Stimulated activated naive B cell treated with anti-CD40 and anti-IgM and Interleukin-4, amounts not matched to agents 10 μg/mL and 1 μg/mL and 100 μg/mL, for 72 hours (primary cell): Measurements from ENCODE around the gene NT5C2.
"Not testable (repeated sequence)": the region's sequence is repeated elsewhere in the genome, so short reads cannot be mapped to it uniquely, and the experiment has no call there.

Source experiments
- ATAC-seq, 2 donors: fragments of 150-1000 bp; cut with Tn5 transposase; replicated peaks; 2 replicates each; pipeline ENCODE4 v1.10.0; 2021; ENCODE audit warnings: moderate library complexity in 1 of 2
- DNase-seq: peaks from one replicate; pipeline ENCODE4 v3.0.0; 2021
- H3K27ac Mint-ChIP-seq: one replicate; pipeline ENCODE4 v1.8.0; 2022; ENCODE audit warnings: mild to moderate bottlenecking, mixed read lengths
- H3K27me3 Mint-ChIP-seq, 2 donors: one replicate each; pipeline ENCODE4 v1.8.0; 2022; ENCODE audit warnings: mixed read lengths in 2 of 2
- H3K36me3 Mint-ChIP-seq, 2 donors: one replicate each; pipeline ENCODE4 v1.8.0; 2022; ENCODE audit warnings: mixed read lengths in 2 of 2, mild to moderate bottlenecking in 1 of 2
- H3K4me1 Mint-ChIP-seq, 2 donors: one replicate each; pipeline ENCODE4 v1.8.0; 2022; ENCODE audit warnings: mixed read lengths in 2 of 2, mild to moderate bottlenecking in 1 of 2
- H3K4me3 Mint-ChIP-seq, 2 donors: one replicate each; pipeline ENCODE4 v1.8.0; 2022; ENCODE audit warnings: mild to moderate bottlenecking in 2 of 2, mixed read lengths in 2 of 2, moderate library complexity in 1 of 2
- H3K9me3 Mint-ChIP-seq, 2 donors: one replicate each; pipeline ENCODE4 v1.8.0; 2022; ENCODE audit warnings: mixed read lengths in 2 of 2, mild to moderate bottlenecking in 1 of 2

NT5C2 gene

GRCh38 chr10:103167554-103167953, 25.5 kb downstream of the NT5C2 start:
- not testable (repeated sequence) for H3K9me3 Mint-ChIP-seq, H3K27ac Mint-ChIP-seq, H3K4me3 Mint-ChIP-seq, ATAC-seq, H3K27me3 Mint-ChIP-seq, H3K4me1 Mint-ChIP-seq, DNase-seq
- peaks cover 6 to 22% of the 10 kb centered on the region in 2 donors for H3K36me3 Mint-ChIP-seq

- no peak for DNase-seq
- Mint-ChIP-seq H3K4me1 (no peaks in the 10 kb centered on the region), H3K4me3 (no peak overlapping the region), H3K27me3 (no peaks in the 10 kb centered on the region), H3K27ac (no peak overlapping the region), H3K36me3 (peaks cover 10 to 28% of the 10 kb centered on the region in 2 donors), H3K9me3 (no peaks in the 10 kb centered on the region)
- ATAC-seq = no peak
Measured at GRCh38 chr10:103166523-103166922, 26.5 kb downstream of the NT5C2 start.

DNA sequence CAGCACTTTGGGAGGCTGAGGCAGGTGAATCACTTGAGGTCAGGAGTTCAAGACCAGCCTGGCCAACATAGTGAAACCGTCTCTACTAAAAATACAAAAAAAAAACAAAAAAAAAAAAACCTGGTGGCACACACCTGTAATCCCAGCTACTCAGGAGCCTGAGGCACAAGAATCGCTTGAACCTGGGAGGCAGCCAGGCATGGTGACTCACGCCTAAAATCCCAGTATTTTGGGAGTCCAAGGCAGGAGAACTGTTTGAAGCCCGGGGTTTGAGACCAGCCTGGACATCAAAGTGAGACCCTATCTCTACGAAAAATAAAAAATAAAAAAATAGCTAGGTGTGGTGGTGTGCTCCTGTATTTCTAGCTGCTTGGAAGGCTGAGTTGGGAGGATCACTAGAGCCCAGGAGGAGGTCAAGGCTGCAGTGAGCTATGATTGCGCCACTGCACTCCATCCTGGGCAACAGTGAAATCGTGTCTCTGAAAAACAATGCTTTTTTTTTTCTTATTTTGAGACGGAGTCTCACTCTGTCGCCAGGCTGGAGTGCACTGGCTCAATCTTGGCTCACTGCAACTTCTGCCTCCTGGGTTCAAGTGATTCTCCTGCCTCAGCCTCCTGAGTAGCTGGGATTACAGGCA, 29.2 kb downstream of the NT5C2 start:
- not testable (repeated sequence) for H3K9me3 Mint-ChIP-seq, DNase-seq, ATAC-seq, H3K4me1 Mint-ChIP-seq, H3K27ac Mint-ChIP-seq, H3K4me3 Mint-ChIP-seq, H3K27me3 Mint-ChIP-seq
- peaks cover 19 to 42% of the 10 kb centered on the region in 2 donors for H3K36me3 Mint-ChIP-seq

DNA sequence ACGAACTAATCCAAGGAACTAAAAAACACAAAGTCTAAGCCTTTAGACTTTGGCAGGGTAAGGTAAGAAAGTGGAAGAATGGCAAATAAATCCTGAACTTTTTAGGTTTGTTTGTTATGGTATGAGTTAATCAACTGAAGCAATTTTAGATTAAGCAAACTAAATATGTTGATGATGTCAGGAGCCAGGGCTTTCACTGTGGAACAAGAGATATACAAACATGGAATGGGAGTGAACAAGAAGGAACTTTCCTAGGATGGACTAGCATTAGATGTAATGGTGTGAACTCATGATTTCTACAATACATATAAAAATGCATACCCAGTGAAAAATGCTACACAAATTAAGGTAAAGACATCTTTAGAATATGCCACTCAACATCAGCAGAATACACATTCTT, 35.8 kb downstream of the NT5C2 start:
- H3K4me3 Mint-ChIP-seq = no peak overlapping the region
- no peaks in the 10 kb centered on the region for H3K27me3 Mint-ChIP-seq
- ATAC-seq = no peak
- H3K36me3 Mint-ChIP-seq = peaks cover 22 to 47% of the 10 kb centered on the region in 2 donors
- H3K4me1 Mint-ChIP-seq = peaks cover 0 to 2% of the 10 kb centered on the region in 2 donors
- DNase-seq = no peak
- no peak overlapping the region for H3K27ac Mint-ChIP-seq
- no peaks in the 10 kb centered on the region for H3K9me3 Mint-ChIP-seq

- Mint-ChIP-seq H3K27me3 (no peaks in the 10 kb centered on the region), H3K4me1 (peaks cover 0 to 2% of the 10 kb centered on the region in 2 donors), H3K9me3 (no peaks in the 10 kb centered on the region), H3K36me3 (peaks cover 20 to 42% of the 10 kb centered on the region in 2 donors), H3K4me3 (no peak overlapping the region), H3K27ac (no peak overlapping the region)
- ATAC-seq (no peak), DNase-seq (no peak)
Measured at GRCh38 chr10:103155471-103156085, 37.5 kb downstream of the NT5C2 start.

- H3K4me1 Mint-ChIP-seq = peaks cover 0 to 2% of the 10 kb centered on the region in 2 donors
- H3K36me3 Mint-ChIP-seq = peaks cover 15 to 44% of the 10 kb centered on the region in 2 donors
- no peak overlapping the region for H3K4me3 Mint-ChIP-seq
- DNase-seq = no peak
- no peaks in the 10 kb centered on the region for H3K27me3 Mint-ChIP-seq
- no peaks in the 10 kb centered on the region for H3K9me3 Mint-ChIP-seq
- no peak overlapping the region for H3K27ac Mint-ChIP-seq
- ATAC-seq = no peak
Measured at GRCh38 chr10:103154521-103155299, 38.4 kb downstream of the NT5C2 start.

- no peaks in the 10 kb centered on the region for H3K9me3 Mint-ChIP-seq
- ATAC-seq (no peak), DNase-seq (no peak)
- no peaks in the 10 kb centered on the region for H3K27me3 Mint-ChIP-seq
- H3K27ac Mint-ChIP-seq = no peak overlapping the region
- peaks cover 15 to 36% of the 10 kb centered on the region in 2 donors for H3K36me3 Mint-ChIP-seq
- peaks cover 0 to 2% of the 10 kb centered on the region in 2 donors for H3K4me1 Mint-ChIP-seq
- no peak overlapping the region for H3K4me3 Mint-ChIP-seq
Measured at GRCh38 chr10:103153302-103154197, 39.5 kb downstream of the NT5C2 start.

DNA sequence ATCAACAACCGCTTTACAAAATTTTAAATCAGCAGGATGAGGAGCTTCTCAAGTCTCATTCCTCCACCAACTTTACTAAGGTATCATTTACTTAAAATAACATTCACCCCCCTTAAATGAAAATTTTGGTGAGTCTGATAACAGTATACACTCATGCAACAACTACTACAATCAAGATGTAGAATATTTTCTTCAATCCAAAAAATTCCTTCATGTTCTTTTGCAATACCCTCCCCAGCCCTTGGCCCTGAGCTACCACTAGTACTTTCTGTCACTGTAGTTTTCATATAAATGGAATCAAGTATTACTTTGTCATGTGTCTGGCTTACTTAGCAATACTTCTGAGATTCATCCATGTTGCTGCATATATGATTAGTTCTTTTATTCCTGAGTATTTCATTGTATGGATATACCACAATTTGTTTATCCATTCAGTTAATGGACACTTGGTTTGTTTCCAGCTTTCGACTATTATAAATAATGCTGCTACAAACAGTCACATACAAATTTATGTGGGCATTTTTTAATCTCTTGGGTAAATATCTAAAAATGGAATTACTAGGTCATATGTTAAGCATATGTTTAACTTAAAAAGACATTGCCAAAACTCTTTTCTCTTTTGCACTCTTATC, 43.0 kb downstream of the NT5C2 start:
- Mint-ChIP-seq H3K9me3 (no peaks in the 10 kb centered on the region), H3K4me1 (peaks cover 0 to 3% of the 10 kb centered on the region in 2 donors), H3K27me3 (no peaks in the 10 kb centered on the region), H3K27ac (no peak overlapping the region), H3K36me3 (peaks cover 9 to 24% of the 10 kb centered on the region in 2 donors), H3K4me3 (no peak overlapping the region)
- ATAC-seq (no peak), DNase-seq (no peak)

DNA sequence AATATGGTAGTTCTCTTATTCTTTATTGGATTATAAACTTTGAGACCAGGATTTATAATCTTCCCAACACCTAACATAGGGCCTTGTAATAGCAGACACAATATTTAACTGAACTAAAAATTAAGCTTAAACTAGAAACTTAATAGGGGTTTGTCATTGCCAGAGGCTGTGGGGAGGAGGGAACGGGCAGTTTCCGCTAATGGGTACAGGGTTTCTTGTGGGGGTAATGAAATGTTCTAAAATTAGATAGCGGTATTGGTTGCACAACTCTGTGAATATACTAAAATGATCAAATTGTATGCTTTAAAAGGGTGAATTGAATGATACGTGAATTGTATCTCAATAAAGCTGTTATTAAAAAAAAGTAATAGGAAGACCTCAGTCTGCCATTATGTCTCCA, 45.4 kb downstream of the NT5C2 start:
- Mint-ChIP-seq H3K9me3 (no peaks in the 10 kb centered on the region), H3K4me1 (peaks cover 0 to 3% of the 10 kb centered on the region in 2 donors), H3K4me3 (no peak overlapping the region), H3K27me3 (no peaks in the 10 kb centered on the region), H3K36me3 (peaks cover 15 to 24% of the 10 kb centered on the region in 2 donors), H3K27ac (no peak overlapping the region)
- no peak for ATAC-seq
- DNase-seq = no peak

DNA sequence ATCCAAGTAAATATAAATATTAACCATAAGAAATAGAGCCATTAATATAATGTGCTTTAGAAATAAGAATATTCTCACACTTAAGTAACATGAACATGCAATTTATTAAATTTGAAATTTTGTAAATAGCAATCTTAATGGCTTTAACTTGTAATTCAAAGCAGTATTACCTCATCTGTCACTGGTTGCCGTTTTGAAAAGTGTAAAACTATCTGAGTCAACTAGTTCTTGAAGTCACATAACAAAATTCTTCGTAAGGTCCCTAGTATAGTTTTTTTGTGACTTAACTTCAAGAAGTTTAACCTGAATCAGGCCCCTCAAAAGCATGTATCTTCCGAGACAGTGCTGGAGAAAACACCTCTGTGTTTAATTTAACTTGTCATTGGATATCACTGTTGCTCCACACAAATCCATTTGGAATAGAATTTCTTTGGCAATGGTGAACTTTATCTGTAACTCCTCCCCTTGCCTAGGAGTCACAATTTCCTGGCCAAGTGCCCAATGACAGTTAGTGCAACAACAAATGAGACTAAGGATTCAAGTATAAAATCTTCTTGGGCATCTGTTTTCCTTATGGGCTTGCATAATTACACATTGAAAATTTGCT, 47.1 kb downstream of the NT5C2 start:
- DNase-seq (no peak), ATAC-seq (no peak)
- H3K27ac Mint-ChIP-seq = no peak overlapping the region
- H3K4me3 Mint-ChIP-seq = no peak overlapping the region
- H3K36me3 Mint-ChIP-seq = peaks cover 18 to 34% of the 10 kb centered on the region in 2 donors
- H3K9me3 Mint-ChIP-seq = no peaks in the 10 kb centered on the region
- no peaks in the 10 kb centered on the region for H3K27me3 Mint-ChIP-seq
- H3K4me1 Mint-ChIP-seq = peaks cover 0 to 3% of the 10 kb centered on the region in 2 donors

GRCh38 chr10:103145046-103145445, 48.0 kb downstream of the NT5C2 start:
- Mint-ChIP-seq H3K4me1 (peaks cover 0 to 3% of the 10 kb centered on the region in 2 donors), H3K36me3 (peaks cover 23 to 35% of the 10 kb centered on the region in 2 donors), H3K27me3 (no peaks in the 10 kb centered on the region), H3K9me3 (no peaks in the 10 kb centered on the region), H3K27ac (no peak overlapping the region), H3K4me3 (no peak overlapping the region)
- no peak for DNase-seq
- ATAC-seq = no peak

DNA sequence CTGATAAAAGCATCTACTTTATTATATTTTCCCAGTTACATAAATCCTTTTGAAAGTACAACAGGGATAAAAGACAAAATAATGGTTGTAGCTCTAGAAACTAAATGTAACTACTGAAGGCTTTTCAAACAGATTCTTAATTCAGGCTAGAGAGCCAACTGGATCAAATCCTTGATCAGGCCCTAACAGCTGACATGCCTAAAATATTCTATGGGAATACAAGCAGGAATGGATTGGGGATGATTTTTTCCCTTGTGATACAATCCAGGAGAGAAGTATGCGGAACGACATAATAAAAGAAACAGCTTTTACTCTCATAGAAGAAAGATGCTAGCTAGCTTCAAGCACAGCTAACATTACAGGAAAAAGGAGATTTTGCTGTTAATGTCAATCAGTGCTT, 49.0 kb downstream of the NT5C2 start:
- ATAC-seq (no peak), DNase-seq (no peak)
- H3K27ac Mint-ChIP-seq = no peak overlapping the region
- no peak overlapping the region for H3K4me3 Mint-ChIP-seq
- no peaks in the 10 kb centered on the region for H3K27me3 Mint-ChIP-seq
- H3K36me3 Mint-ChIP-seq = peaks cover 23 to 37% of the 10 kb centered on the region in 2 donors
- peaks cover 0 to 3% of the 10 kb centered on the region in 2 donors for H3K4me1 Mint-ChIP-seq
- H3K9me3 Mint-ChIP-seq = no peaks in the 10 kb centered on the region

GRCh38 chr10:103143641-103144040, 49.4 kb downstream of the NT5C2 start:
- H3K27me3 Mint-ChIP-seq, H3K4me3 Mint-ChIP-seq, H3K9me3 Mint-ChIP-seq, DNase-seq, ATAC-seq, H3K27ac Mint-ChIP-seq, H3K4me1 Mint-ChIP-seq: not testable (repeated sequence)
- H3K36me3 Mint-ChIP-seq = peaks cover 21 to 37% of the 10 kb centered on the region in 2 donors
